GM19463 (cell line): Measurements from ENCODE around the gene MYH15.

ENCODE experiments used
- ATAC-seq: cut with Tn5 transposase; IDR thresholded peaks from one replicate; pipeline ENCODE4 v1.9.1; 2021; ENCODE audit warnings: mild to moderate bottlenecking, moderate library complexity; ENCODE audit not compliant: unreplicated experiment

MYH15 gene

DNA sequence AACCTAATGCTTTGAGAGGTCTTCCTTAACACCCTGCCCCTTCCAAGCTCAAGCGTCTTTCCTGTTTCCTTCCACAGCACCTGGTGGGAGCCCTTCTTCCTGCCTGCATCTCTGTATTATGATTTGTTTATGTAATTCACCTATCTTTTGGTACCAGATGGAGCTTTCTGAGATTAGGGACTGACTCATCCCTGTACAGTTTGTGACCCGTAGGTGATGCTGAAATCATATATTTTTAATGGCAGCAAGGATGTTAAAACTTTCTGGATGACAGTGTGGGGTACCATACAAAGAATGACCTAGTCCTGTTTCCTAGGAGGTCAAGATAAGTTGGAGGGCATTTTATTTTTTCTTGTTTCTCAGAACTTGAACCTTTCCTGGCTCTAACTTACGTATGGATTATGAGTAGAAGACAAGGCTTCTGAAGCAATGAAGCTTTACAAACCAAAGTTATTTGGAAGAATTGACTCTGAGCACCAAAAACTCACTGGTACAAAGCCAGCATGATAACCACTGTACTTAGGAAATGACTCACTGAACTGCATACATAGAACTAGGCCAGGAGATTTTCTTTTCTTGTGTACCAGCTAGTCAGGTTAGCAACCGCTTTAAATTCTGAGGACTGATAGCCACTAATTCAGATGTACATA, 167.4 kb downstream of the MYH15 start:
- ATAC-seq, result peak; percentile 52

DNA sequence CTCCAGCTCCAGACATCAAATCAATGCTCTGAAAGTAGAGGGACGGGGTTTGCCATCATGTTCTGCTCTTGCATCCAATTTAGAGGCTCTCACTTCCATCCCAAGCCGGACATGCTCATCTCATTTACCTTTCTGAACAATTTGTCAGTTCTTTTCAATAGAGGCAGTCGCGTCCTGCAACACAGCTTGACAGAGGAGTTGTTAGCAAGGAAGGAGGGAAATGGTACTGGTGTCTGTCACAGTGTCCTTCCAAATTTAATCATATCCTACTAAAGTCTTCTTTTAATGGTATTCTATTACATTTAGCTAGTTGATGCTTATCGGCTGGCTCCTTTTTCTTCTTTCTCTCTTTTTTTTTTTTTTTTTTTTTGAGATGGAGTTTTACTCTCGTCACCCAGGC, 168.5 kb downstream of the MYH15 start:
- ATAC-seq, result no peak

DNA sequence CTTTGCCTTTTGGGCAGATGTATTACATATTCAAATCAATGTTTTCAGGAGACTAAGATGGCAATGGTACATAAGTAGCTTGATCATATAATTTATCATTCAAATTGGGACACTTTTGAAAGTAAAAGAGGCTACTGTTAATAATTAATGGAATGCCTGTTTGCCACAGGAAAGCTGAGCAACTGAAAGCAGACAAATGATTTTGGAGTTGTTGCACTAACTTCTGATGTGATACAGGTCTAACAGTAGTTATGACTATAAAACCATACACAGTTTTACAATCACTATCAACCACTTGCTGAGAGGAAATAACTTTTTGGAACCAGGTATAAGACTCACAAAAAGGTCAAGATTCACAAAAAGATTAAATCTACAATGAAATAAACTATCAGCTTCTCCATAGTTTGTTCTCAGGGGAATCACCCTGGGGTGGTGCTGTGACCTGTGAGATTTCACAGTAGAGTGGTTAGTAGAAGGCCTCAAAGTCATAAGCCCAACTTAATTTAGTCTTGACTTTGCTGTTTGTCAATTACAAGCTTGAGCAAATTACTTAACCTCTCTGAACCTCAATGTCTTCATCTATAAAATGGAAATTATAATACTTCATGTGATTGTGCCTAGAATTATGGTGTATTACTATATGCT, 171.4 kb downstream of the MYH15 start:
- ATAC-seq, result peak; percentile 55

DNA sequence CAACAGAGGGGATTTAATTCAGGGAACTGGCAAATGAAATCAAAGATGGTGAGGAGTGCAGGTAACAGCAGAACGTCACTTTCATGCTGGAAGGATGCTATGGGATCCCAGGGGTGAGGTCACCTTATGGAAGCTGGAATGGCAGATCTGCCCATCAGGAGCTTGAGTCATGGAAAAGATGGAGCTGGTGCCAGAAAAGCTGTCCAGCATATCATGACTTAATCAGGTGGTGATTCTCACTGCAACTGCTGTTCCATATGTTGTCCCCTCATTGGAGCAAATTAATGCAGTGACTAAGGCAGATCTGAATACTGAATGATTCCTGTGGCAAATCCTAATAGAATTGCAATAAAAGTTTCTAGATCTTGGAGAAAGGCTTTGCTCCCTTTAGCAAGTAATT, 175.7 kb downstream of the MYH15 start:
- no peak for ATAC-seq

DNA sequence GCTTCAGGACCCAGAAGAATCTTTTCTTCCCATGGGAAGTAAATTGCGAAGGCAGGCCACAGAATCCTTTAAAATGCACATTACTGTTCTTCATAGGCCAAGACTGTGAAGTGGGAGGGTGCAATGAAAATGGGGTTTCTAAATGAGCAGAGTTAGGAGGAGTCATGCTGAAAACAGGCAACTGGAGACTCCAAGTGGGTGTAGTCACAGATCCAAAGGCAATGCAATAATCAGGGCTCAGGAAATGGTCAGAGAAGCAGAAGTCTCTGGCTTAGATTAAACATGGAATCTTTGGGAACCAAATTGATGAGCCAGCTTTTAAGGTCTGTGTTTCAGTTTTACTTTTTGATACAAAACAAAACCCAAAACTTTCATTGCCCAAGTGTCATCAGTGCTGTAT, 176.4 kb downstream of the MYH15 start:
- ATAC-seq, result no peak

DNA sequence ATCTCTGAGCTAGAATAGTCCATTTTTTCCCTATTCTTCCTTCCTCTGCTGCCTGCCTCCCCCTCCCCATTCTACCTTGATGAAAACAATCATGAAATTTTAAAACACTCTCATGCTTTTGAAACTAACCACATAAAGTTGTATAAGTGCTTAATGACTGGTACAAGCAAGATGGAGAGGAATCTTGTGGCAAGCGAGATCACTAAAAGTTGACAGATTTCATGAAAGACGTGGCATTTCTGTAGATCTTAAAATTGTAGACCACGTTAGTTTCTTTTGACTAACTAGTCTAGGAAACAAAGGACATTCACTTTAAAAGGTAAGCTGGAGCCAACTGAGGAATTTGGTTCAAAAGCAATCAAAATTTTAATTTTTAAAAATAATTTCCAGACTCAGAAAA, 178.6 kb downstream of the MYH15 start:
- ATAC-seq, result no peak
